WTC11 (cell line): ENCODE measurements around the gene ABCB6. TPM values are rescaled to one million over a fixed set of nuclear protein-coding genes. Genes with fewer than 3 reads are reported as not detected.

ENCODE experiments used
- ATAC-seq: fragments of 200-7000 bp; cut with Tn5 transposase; 2 replicates; pipeline ENCODE4 v1.10.0; 2021; ENCODE audit warnings: mild to moderate bottlenecking, moderate library complexity
- CTCF ChIA-PET: fragments of 300-600 bp; sonication (Branson Sonifier 250); formaldehyde crosslinking; loops from one replicate; lab custom pipeline; 2021; ENCODE audit warnings: antibody characterized with exemption; lab: Charles Lee
- POLR2A ChIA-PET: fragments of 350-600 bp; sonication (Branson Sonifier 250); formaldehyde crosslinking; loops from one replicate; lab custom pipeline; 2021; ENCODE audit warnings: antibody characterized with exemption; lab: Charles Lee
- DNase-seq: peaks from one replicate; pipeline ENCODE4 v3.0.0; 2021; ENCODE audit warnings: low spot score
- H3K27ac Mint-ChIP-seq: 2 replicates; pipeline ENCODE4 v1.8.0; 2021; ENCODE audit warnings: mixed read lengths
- H3K27me3 Mint-ChIP-seq: 2 replicates; pipeline ENCODE4 v1.8.0; 2021; ENCODE audit warnings: low read depth, mild to moderate bottlenecking, moderate library complexity, mixed read lengths
- H3K36me3 Mint-ChIP-seq: 2 replicates; pipeline ENCODE4 v1.8.0; 2021; ENCODE audit warnings: mixed read lengths
- H3K4me1 Mint-ChIP-seq: 2 replicates; pipeline ENCODE4 v1.8.0; 2022; ENCODE audit warnings: mixed read lengths
- H3K4me3 Mint-ChIP-seq: 2 replicates; pipeline ENCODE4 v1.8.0; 2021; ENCODE audit warnings: mild to moderate bottlenecking, moderate library complexity, mixed read lengths
- H3K9me3 Mint-ChIP-seq: 2 replicates; pipeline ENCODE4 v1.8.0; 2021; ENCODE audit warnings: mixed read lengths
- AFF4 ChIP-seq: sonication (generic); formaldehyde crosslinking; IDR thresholded peaks from 2 replicates; pipeline ENCODE4 v1.8.1; 2023; ENCODE audit warnings: mild to moderate bottlenecking, missing genetic modification reagents, borderline replicate concordance
- CREM ChIP-seq: sonication (generic); formaldehyde crosslinking; IDR thresholded peaks from 2 replicates; pipeline ENCODE4 v1.8.1; 2022; ENCODE audit warnings: mild to moderate bottlenecking, missing genetic modification reagents, moderate library complexity
- CTCF ChIP-seq: fragments of 200-600 bp; IDR thresholded peaks from 2 replicates; pipeline ENCODE4 v1.8.0; 2022; ENCODE audit warnings: antibody characterized with exemption
- FOXP1 ChIP-seq: sonication (generic); formaldehyde crosslinking; IDR thresholded peaks from 2 replicates; pipeline ENCODE4 v1.8.0; 2022; ENCODE audit warnings: missing genetic modification reagents, mild to moderate bottlenecking, moderate library complexity, borderline replicate concordance
- GRHL2 ChIP-seq: fragments of 250-450 bp; sonication (Bioruptor Pico); IDR thresholded peaks from 2 replicates; pipeline ENCODE4 v1.8.0; 2022; ENCODE audit warnings: mild to moderate bottlenecking, moderate library complexity; ENCODE audit not compliant: insufficient replicate concordance, severe bottlenecking
- GTF2I ChIP-seq: fragments of 250-450 bp; sonication (Bioruptor Pico); conservative IDR thresholded peaks from 2 replicates; pipeline ENCODE4 v1.4.0; 2021; ENCODE audit warnings: mild to moderate bottlenecking
- MYBL2 ChIP-seq: sonication (generic); formaldehyde crosslinking; IDR thresholded peaks from 2 replicates; pipeline ENCODE4 v1.8.1; 2023; ENCODE audit warnings: mild to moderate bottlenecking, moderate library complexity, missing genetic modification reagents
- NFATC4 ChIP-seq: fragments of 250-450 bp; sonication (Bioruptor Pico); IDR thresholded peaks from 2 replicates; pipeline ENCODE4 v1.9.0; 2021; ENCODE audit warnings: mild to moderate bottlenecking
- NFE2L1 ChIP-seq: sonication (generic); formaldehyde crosslinking; IDR thresholded peaks from 2 replicates; pipeline ENCODE4 v1.8.1; 2023; ENCODE audit warnings: missing genetic modification reagents
- TP53 ChIP-seq: sonication (generic); formaldehyde crosslinking; IDR thresholded peaks from 2 replicates; pipeline ENCODE4 v1.8.1; 2023; ENCODE audit warnings: mild to moderate bottlenecking, missing genetic modification reagents
- ZBTB43 ChIP-seq: sonication (generic); formaldehyde crosslinking; IDR thresholded peaks from 2 replicates; pipeline ENCODE4 v1.8.1; 2023; ENCODE audit warnings: mild to moderate bottlenecking, missing genetic modification reagents
- ZNF232 ChIP-seq: sonication (generic); formaldehyde crosslinking; IDR thresholded peaks from 2 replicates; pipeline ENCODE4 v1.8.0; 2022; ENCODE audit warnings: mild to moderate bottlenecking, missing genetic modification reagents
- total RNA-seq: library from RNA; stranded (reverse); gene quantifications from 3 replicates; pipeline ENCODE4 v1.2.3, GENCODE V29; 2021
- TF ChIP-seq, protein P1 (sequence below): fragments of 250-450 bp; sonication (Bioruptor Pico); IDR thresholded peaks from 2 replicates; pipeline ENCODE4 v1.8.0; 2021; ENCODE audit warnings: mild to moderate bottlenecking
- TF ChIP-seq, protein P2 (sequence below): sonication (generic); formaldehyde crosslinking; IDR thresholded peaks from 2 replicates; pipeline ENCODE4 v1.8.1; 2022; ENCODE audit warnings: missing genetic modification reagents, borderline replicate concordance
- TF ChIP-seq, protein P3 (sequence below): sonication (generic); formaldehyde crosslinking; IDR thresholded peaks from 2 replicates; pipeline ENCODE4 v1.8.0; 2023; ENCODE audit warnings: mild to moderate bottlenecking, missing genetic modification reagents

Gene ABCB6
- total RNA-seq, 1 experiment from 2014 or later = 44.8 TPM

DNA sequence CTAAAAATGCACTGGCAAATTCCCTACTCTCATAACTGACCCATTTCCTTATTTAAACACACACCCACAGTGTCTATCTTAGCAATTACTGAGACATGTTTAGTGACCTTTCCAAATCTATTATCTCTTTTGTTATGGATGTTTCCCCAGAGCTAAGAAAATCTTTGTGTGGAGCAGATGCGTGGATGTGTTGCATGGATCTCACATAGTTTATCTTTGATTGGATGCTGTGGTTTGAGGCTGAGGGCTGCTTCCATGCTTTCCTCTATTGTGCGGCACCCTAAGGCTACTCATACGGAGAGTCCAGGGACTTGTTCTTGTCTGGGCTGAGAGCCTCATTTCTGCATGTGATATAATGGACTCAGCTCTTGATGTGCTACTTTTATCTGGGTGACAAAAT is 15.6 kb upstream of the ABCB6 start:
- Mint-ChIP-seq H3K4me3 (no peak overlapping the region), H3K4me1 (peaks cover 5% of the 10 kb centered on the region), H3K36me3 (peaks cover 56% of the 10 kb centered on the region), H3K27me3 (no peaks in the 10 kb centered on the region)
- CTCF ChIA-PET = no interaction called here
- no peak for TF ChIP-seq FOXP1 (CRISPR knock-in tag)
- TF ChIP-seq, all 79 proteins: peak for 0
- H3K9me3 Mint-ChIP-seq = no peaks in the 10 kb centered on the region
- ATAC-seq = no peak
- DNase-seq = no peak
- no peak overlapping the region for H3K27ac Mint-ChIP-seq
- POLR2A ChIA-PET = no interaction called here

- peak overlapping the region; percentile 93 for H3K4me3 Mint-ChIP-seq
- TF ChIP-seq, protein P1, sequence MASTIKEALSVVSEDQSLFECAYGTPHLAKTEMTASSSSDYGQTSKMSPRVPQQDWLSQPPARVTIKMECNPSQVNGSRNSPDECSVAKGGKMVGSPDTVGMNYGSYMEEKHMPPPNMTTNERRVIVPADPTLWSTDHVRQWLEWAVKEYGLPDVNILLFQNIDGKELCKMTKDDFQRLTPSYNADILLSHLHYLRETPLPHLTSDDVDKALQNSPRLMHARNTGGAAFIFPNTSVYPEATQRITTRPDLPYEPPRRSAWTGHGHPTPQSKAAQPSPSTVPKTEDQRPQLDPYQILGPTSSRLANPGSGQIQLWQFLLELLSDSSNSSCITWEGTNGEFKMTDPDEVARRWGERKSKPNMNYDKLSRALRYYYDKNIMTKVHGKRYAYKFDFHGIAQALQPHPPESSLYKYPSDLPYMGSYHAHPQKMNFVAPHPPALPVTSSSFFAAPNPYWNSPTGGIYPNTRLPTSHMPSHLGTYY = no peak
- TF ChIP-seq GRHL2 (CRISPR knock-in tag) (no peak), ZBTB43 (no peak), TP53 (0 out of 2 replicates have a peak, but pooled peaks have one; percentile 29), CTCF (no peak), AFF4 (CRISPR knock-in tag) (no peak), NFATC4 (no peak), GTF2I (CRISPR knock-in tag) (no peak), ZNF232 (0 out of 2 replicates have a peak, but pooled peaks have one; percentile 27), NFE2L1 (CRISPR knock-in tag) (0 out of 2 replicates have a peak, but pooled peaks have one; percentile 13), MYBL2 (CRISPR knock-in tag) (0 out of 2 replicates have a peak, but pooled peaks have one; percentile 5), CREM (CRISPR knock-in tag) (no peak)
- TF ChIP-seq, protein P2, sequence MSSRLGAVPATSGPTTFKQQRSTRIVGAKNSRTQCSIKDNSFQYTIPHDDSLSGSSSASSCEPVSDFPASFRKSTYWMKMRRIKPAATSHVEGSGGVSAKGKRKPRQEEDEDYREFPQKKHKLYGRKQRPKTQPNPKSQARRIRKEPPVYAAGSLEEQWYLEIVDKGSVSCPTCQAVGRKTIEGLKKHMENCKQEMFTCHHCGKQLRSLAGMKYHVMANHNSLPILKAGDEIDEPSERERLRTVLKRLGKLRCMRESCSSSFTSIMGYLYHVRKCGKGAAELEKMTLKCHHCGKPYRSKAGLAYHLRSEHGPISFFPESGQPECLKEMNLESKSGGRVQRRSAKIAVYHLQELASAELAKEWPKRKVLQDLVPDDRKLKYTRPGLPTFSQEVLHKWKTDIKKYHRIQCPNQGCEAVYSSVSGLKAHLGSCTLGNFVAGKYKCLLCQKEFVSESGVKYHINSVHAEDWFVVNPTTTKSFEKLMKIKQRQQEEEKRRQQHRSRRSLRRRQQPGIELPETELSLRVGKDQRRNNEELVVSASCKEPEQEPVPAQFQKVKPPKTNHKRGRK (CRISPR knock-in tag) = no peak
- TF ChIP-seq, protein P3, sequence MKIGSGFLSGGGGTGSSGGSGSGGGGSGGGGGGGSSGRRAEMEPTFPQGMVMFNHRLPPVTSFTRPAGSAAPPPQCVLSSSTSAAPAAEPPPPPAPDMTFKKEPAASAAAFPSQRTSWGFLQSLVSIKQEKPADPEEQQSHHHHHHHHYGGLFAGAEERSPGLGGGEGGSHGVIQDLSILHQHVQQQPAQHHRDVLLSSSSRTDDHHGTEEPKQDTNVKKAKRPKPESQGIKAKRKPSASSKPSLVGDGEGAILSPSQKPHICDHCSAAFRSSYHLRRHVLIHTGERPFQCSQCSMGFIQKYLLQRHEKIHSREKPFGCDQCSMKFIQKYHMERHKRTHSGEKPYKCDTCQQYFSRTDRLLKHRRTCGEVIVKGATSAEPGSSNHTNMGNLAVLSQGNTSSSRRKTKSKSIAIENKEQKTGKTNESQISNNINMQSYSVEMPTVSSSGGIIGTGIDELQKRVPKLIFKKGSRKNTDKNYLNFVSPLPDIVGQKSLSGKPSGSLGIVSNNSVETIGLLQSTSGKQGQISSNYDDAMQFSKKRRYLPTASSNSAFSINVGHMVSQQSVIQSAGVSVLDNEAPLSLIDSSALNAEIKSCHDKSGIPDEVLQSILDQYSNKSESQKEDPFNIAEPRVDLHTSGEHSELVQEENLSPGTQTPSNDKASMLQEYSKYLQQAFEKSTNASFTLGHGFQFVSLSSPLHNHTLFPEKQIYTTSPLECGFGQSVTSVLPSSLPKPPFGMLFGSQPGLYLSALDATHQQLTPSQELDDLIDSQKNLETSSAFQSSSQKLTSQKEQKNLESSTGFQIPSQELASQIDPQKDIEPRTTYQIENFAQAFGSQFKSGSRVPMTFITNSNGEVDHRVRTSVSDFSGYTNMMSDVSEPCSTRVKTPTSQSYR (CRISPR knock-in tag) = no peak
- POLR2A ChIA-PET = interaction anchor here (0.6 to 2.4 kb wide), 6 partner anchors 12 to 65 kb away, joined by 3 to 18 read pairs (median 5); partner anchors contain the start of genes ABCB6, DNAJB2, GLB1L and STK16
- peaks cover 12% of the 10 kb centered on the region for H3K4me1 Mint-ChIP-seq
- H3K9me3 Mint-ChIP-seq = no peaks in the 10 kb centered on the region
- no peaks in the 10 kb centered on the region for H3K27me3 Mint-ChIP-seq
- ATAC-seq = peak; percentile 15
- peaks cover 46% of the 10 kb centered on the region for H3K36me3 Mint-ChIP-seq
- DNase-seq = peak; percentile 45
- CTCF ChIA-PET = interaction anchor here (1.0 to 2.4 kb wide), 5 partner anchors 12 to 69 kb away, joined by 3 to 21 read pairs (median 6); partner anchors contain the start of gene ABCB6
- H3K27ac Mint-ChIP-seq = peak overlapping the region; percentile 97
Observed at GRCh38 chr2:219230059-219230540, 11.3 kb upstream of the ABCB6 start.
